Endodermal cell (in vitro differentiated cells): ENCODE measurements around the gene DROSHA. TPM values are rescaled to one million over a fixed set of nuclear protein-coding genes. Genes with fewer than 3 reads are reported as not detected.
A peak's percentile ranks its signal among the peaks of the same experiment; 100 is the strongest.

Source experiments
- DNase-seq: peaks from one replicate; pipeline ENCODE4 v3.0.0-alpha.2; 2017
- H3K27ac ChIP-seq: 2 replicates; pipeline ENCODE4 v1.5.1; 2013; ENCODE audit warnings: mild to moderate bottlenecking, low read depth, low read length, moderate library complexity
- H3K27me3 ChIP-seq: 2 replicates; pipeline ENCODE4 v1.6.1; 2013; ENCODE audit warnings: mild to moderate bottlenecking, low read length, moderate library complexity; ENCODE audit not compliant: insufficient read depth, control insufficient read depth, poor library complexity, severe bottlenecking
- H3K36me3 ChIP-seq: 2 replicates; pipeline ENCODE4 v1.7.0; 2013; ENCODE audit warnings: mild to moderate bottlenecking, low read length, moderate library complexity; ENCODE audit not compliant: control insufficient read depth, insufficient read depth
- H3K4me1 ChIP-seq: one replicate; pipeline ENCODE4 v1.7.0; 2013; ENCODE audit warnings: low read length; ENCODE audit not compliant: control insufficient read depth, insufficient read depth
- H3K4me3 ChIP-seq: 2 replicates; pipeline ENCODE4 v1.5.1; 2013; ENCODE audit warnings: mild to moderate bottlenecking, low read length, moderate library complexity
- H3K9ac ChIP-seq: 2 replicates; pipeline ENCODE4 v1.6.1; 2013; ENCODE audit warnings: mild to moderate bottlenecking, low read length, moderate library complexity; ENCODE audit not compliant: poor library complexity, severe bottlenecking; ENCODE audit errors: extremely low read depth
- H3K9me3 ChIP-seq: 2 replicates; pipeline ENCODE4 v1.6.1; 2013; ENCODE audit warnings: mild to moderate bottlenecking, low read length, moderate library complexity; ENCODE audit not compliant: control insufficient read depth
- H3K27ac Mint-ChIP-seq: 2 replicates; pipeline ENCODE4 v1.8.0; 2020; ENCODE audit warnings: mixed read lengths
- H3K27me3 Mint-ChIP-seq: 2 replicates; pipeline ENCODE4 v1.8.0; 2021; ENCODE audit warnings: mild to moderate bottlenecking, mixed read lengths; ENCODE audit not compliant: insufficient read depth
- H3K36me3 Mint-ChIP-seq: 2 replicates; pipeline ENCODE4 v1.8.0; 2020; ENCODE audit warnings: low read depth, mixed read lengths
- H3K4me1 Mint-ChIP-seq: 2 replicates; pipeline ENCODE4 v1.8.0; 2020; ENCODE audit warnings: mixed read lengths
- H3K4me3 Mint-ChIP-seq: 2 replicates; pipeline ENCODE4 v1.8.0; 2020; ENCODE audit warnings: mild to moderate bottlenecking, moderate library complexity, mixed read lengths
- H3K9me3 Mint-ChIP-seq: 2 replicates; pipeline ENCODE4 v1.8.0; 2020; ENCODE audit warnings: mild to moderate bottlenecking, mixed read lengths
- CTCF ChIP-seq: fragments of 200-600 bp; sonication (generic); conservative IDR thresholded peaks from 2 replicates; pipeline ENCODE4 v1.5.0; 2021; ENCODE audit warnings: antibody characterized with exemption, mild to moderate bottlenecking
- WGBS, 2 experiments: methylation state at CpG; one replicate each; pipeline versions ENCODE4 v1.1.5 to v1.1.7; 2013; ENCODE audit warnings: missing lambda C conversion rate in 2 of 2, mixed read lengths in 1 of 2; ENCODE audit not compliant: insufficient coverage in 1 of 2, insufficient read length in 1 of 2; 5-methylcytosine and 5-hydroxymethylcytosine counted together
- total RNA-seq, 2 donors: library from RNA; stranded (reverse); fragmentation: NEBNext Ultra II Directional in 1 of 2; extraction: Animal tissue kit (Norgen Biotek cat#: 25700) in 1 of 2; gene quantifications; 2 replicates in 1 of 2; 3 replicates in 1 of 2; pipeline ENCODE4 v1.2.1, GENCODE V29; 2021

Gene DROSHA
- total RNA-seq, 2 donors from 2014 or later: 116 to 132 TPM

GRCh38 chr5:31383734-31384133 lies 148.2 kb downstream of the DROSHA start:
- H3K27me3 Mint-ChIP-seq: no peaks in the 10 kb centered on the region

GRCh38 chr5:31382051-31382878 lies 149.6 kb downstream of the DROSHA start:
- H3K36me3 Mint-ChIP-seq: peaks cover 6% of the 10 kb centered on the region
- no peak for DNase-seq
- H3K4me1 Mint-ChIP-seq: peaks cover 18% of the 10 kb centered on the region
- no peak overlapping the region for H3K4me3 ChIP-seq
- peaks cover 5% of the 10 kb centered on the region for H3K4me1 ChIP-seq
- H3K27me3 ChIP-seq: no peaks in the 10 kb centered on the region
- no peak overlapping the region for H3K4me3 Mint-ChIP-seq
- peak overlapping the region; percentile 51 for H3K27ac ChIP-seq
- peaks cover 24% of the 10 kb centered on the region for H3K9me3 Mint-ChIP-seq
- WGBS, 2 experiments: 71 to 74% methylated on average over 11 to 15 of the region's 15 CpGs
- H3K27ac Mint-ChIP-seq: no peak overlapping the region
- H3K36me3 ChIP-seq: no peaks in the 10 kb centered on the region
- H3K9ac ChIP-seq: no peak overlapping the region
- no peaks in the 10 kb centered on the region for H3K9me3 ChIP-seq
- no peak for TF ChIP-seq CTCF
- H3K27me3 Mint-ChIP-seq: no peaks in the 10 kb centered on the region

More at GRCh38 chr5:31383734-31384133, 148.2 kb downstream of the DROSHA start:
- Histone ChIP-seq H3K4me1 (peaks cover 5% of the 10 kb centered on the region), H3K36me3 (no peaks in the 10 kb centered on the region), H3K9me3 (peaks cover 7% of the 10 kb centered on the region), H3K4me3 (no peak overlapping the region), H3K27ac (no peak overlapping the region), H3K27me3 (no peaks in the 10 kb centered on the region), H3K9ac (no peak overlapping the region)
- no peak for DNase-seq
- H3K4me3 Mint-ChIP-seq: no peak overlapping the region
- no peak for TF ChIP-seq CTCF
- 66 to 86% methylated on average over 2 to 3 of the region's 3 CpGs for WGBS, 2 experiments
- peaks cover 18% of the 10 kb centered on the region for H3K4me1 Mint-ChIP-seq
- no peak overlapping the region for H3K27ac Mint-ChIP-seq
- peaks cover 12% of the 10 kb centered on the region for H3K36me3 Mint-ChIP-seq
- H3K9me3 Mint-ChIP-seq: peaks cover 38% of the 10 kb centered on the region

GRCh38 chr5:31381299-31381698 lies 150.6 kb downstream of the DROSHA start:
- Histone ChIP-seq H3K27ac (no peak overlapping the region), H3K27me3 (no peaks in the 10 kb centered on the region), H3K9ac (no peak overlapping the region), H3K4me3 (no peak overlapping the region), H3K4me1 (peaks cover 5% of the 10 kb centered on the region), H3K36me3 (no peaks in the 10 kb centered on the region), H3K9me3 (no peaks in the 10 kb centered on the region)
- Mint-ChIP-seq H3K9me3 (peaks cover 18% of the 10 kb centered on the region), H3K27me3 (no peaks in the 10 kb centered on the region), H3K4me3 (no peak overlapping the region), H3K4me1 (peaks cover 18% of the 10 kb centered on the region), H3K27ac (no peak overlapping the region), H3K36me3 (peaks cover 6% of the 10 kb centered on the region)
- 82 to 92% methylated on average over 3 to 4 of the region's 4 CpGs for WGBS, 2 experiments
- DNase-seq: no peak
- TF ChIP-seq CTCF: no peak
